HG03139 (cell line): Measurements from ENCODE around the gene OR4E2.
"Not testable (repeated sequence)": the region's sequence is repeated elsewhere in the genome, so short reads cannot be mapped to it uniquely, and the experiment has no call there.

Source experiments
- ATAC-seq: cut with Tn5 transposase; IDR thresholded peaks from one replicate; pipeline ENCODE4 v1.9.1; 2021; ENCODE audit not compliant: unreplicated experiment

OR4E2 gene, protein sequence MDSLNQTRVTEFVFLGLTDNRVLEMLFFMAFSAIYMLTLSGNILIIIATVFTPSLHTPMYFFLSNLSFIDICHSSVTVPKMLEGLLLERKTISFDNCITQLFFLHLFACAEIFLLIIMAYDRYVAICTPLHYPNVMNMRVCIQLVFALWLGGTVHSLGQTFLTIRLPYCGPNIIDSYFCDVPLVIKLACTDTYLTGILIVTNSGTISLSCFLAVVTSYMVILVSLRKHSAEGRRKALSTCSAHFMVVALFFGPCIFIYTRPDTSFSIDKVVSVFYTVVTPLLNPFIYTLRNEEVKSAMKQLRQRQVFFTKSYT

DNA sequence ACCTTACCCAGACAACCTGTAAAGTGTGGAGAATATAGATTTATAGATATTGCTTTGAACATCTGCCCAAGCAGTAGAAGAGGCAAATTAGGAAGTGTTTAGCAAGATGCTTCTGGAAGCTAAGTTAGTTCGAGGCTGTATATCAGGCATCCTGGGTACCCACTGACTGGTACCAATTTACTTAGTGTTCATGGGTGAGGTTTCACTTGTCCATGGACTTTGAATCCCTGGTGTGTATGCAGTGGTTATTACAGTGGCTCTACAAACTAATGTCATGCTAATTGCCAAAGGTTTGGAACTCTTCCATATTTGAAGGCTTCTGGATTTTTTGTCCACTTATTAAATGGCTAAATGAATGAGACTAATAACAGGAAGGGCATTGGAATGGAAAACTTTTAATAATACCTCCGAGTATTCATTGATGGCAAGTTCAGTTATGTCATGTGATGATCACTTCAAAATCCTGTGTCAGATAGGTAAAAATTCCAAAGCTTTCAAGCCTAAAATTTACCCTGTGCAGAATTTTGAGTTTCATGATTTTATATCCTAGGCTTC, at the start of gene OR4E2:
OR4E2 (plus strand) TSS at position 505 of the 555 bp plus-strand sequence. CDS start 11,248 bp downstream, outside the sequence.
- ATAC-seq = no peak

GRCh38 chr14:21612324-21612723, 41.3 kb upstream of the OR4E2 start:
- ATAC-seq = no peak

GRCh38 chr14:21614240-21614639, 39.4 kb upstream of the OR4E2 start:
- no peak for ATAC-seq

DNA sequence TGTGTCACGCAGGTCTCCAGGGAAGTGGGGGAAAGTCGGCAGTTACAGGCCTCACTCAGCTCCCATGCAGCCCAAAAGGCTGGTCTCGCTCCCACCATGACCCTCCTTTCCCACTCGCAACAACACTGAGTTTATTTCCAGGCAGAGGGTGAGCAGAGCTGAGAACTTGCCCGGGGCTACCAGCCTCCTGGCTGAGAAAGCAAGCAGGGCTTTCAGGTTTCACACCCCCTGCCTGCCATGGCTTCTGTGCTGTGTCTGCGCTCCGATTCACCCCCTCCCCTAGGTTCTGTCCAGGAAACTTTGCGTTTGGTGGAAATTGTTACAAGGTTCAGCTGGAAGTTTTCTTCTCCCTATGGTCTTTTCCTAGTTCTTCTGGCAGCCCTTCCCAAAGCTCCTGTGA, 36.0 kb upstream of the OR4E2 start:
- no peak for ATAC-seq

GRCh38 chr14:21626491-21627230, 27.0 kb upstream of the OR4E2 start:
- ATAC-seq = no peak

- ATAC-seq = not testable (repeated sequence)
Observed at GRCh38 chr14:21630503-21630902, 23.1 kb upstream of the OR4E2 start.

GRCh38 chr14:21631084-21631483, 22.6 kb upstream of the OR4E2 start:
- no peak for ATAC-seq

DNA sequence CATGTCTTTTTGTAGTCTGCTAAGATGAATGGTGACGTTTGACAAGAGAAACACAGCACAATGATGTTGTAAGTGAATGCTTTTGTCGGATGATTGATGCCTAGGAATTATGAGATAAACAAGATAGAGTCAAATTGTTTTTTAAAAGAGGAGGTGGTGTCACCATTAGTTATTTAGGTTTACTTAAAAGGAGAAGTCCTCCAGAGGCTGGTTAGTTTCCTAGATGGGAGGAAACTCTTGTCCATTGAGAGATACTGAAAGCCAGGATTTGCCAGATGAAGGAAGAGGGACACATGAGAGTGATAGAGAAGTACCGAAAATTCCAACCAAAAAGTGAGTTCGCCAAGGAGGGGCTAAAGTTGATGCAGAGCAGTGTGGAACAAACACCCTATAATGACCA, 18.8 kb upstream of the OR4E2 start, which contains the start of gene OR10G2:
OR10G2 (minus strand) TSS at position 101 of the 400 bp plus-strand sequence; CDS start at position 3, 98 bp downstream.
- ATAC-seq = no peak

GRCh38 chr14:21642683-21643082, 11.0 kb upstream of the OR4E2 start:
- ATAC-seq = no peak

DNA sequence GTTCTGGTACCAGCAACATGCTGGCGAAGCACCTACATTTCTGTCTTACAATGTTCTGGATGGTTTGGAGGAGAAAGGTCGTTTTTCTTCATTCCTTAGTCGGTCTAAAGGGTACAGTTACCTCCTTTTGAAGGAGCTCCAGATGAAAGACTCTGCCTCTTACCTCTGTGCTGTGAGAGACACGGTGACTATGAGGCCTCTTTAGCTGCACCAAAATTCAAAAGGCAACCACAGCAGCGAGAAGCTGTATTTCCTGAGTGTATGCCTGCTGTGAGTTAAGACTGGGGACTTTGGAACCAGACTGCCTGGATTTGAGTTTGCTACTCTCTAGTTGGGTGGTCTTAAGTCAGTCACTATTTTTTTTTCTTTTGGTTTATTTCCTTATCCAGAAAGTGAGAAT, 10.2 kb upstream of the OR4E2 start:
- ATAC-seq = no peak

- no peak for ATAC-seq
Observed at GRCh38 chr14:21647380-21647779, 6.3 kb upstream of the OR4E2 start.

DNA sequence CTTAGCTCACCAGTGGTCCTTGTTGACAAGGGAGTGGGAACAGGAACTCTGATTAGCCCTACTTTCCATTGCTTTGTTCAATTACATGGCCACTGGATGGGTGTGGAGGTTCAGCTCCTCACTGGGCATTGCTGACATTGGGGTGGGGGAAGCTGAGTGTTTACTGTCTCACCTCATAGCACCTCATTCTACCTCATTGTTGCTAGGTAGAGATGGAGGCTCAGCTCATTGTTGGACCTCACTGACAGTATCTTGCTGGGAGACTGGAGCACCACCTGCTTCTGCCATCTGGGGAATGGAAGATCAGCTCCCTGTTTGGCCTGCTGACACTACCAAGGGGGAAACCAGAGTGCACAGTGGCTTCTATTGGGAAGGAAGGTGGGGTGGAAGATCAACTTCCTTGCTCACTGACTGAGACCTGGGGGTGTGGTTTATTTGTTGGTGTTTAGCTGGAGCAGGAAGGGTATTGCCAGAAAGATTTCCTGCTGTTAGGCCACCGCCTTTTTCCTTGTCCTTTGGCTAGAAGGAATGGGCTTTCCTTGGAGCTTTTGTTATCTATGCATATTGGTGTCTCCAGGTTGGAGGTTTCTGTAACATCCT, 1.3 kb upstream of the OR4E2 start:
- ATAC-seq = no peak

DNA sequence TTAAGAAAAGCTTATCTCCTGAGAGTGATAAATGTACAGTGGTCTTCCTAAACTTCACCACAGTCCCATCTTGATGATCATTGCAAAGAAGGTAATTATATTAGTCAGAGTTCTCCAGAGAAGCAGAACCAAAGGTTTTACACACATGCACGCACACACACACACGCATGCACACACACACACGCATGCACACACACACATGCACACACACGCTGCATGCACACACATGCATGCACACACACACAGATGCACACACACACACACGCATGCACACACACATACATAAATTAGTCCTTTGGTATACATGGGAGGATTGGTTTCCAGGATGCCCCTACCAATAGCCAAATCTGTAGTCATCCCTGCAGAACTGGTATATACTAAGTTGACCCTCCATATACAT, 580 bp downstream of the OR4E2 start:
- no peak for ATAC-seq

DNA sequence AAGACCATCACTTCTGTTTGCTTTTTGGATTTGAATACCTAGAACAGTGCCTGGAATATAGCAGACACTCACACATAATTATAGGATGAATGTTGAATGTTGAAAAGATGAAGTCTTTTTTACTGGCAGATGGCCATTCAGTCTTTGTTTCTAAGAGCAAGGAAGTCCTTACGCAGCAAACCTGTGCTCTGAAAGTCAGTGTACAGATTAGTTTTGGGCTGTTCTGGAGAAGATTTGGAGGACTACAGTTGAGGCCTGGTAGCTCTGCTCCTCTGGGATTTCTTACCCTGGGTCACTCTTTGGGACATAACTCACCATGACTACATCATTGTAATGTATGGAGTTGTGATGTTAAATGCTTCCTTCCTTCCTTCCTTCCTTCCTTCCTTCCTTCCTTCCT, 3.3 kb downstream of the OR4E2 start:
- ATAC-seq = no peak

DNA sequence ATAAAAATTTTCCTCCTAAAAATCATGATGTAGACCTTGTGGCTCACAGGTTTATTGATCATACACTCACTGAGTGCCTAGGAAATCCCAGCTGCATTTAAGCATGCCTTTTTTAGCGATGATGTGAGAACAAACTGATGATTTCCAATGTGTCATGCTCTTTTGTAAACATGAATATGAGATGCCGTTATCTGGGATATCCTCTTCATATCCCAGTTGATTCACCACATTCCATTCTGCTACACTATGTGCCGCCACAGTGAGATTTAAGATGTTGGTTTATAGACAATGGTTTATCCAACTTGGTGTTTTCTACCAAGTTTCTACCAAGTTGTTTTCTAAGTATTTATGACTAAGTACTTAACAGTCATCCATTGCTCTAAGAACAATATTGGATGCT, 14.7 kb downstream of the OR4E2 start:
- ATAC-seq = no peak

DNA sequence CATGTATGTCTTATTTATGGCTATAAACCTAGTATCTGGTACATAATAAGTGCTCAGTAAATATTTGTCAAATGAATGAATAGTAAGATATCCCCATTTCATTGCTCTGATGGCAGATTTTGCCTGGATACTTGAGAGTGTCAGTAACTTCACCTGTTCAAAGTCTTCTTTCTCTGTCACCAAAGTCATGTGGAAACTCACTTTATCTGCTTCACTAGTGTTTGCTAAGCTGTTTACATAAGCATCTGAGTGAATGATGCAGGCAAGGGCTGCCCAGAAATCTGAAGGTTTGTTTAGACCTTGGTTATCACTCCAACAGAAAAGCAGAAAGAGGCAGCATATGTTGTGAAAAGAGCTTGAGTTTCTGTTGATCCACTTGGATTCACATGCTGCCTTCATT, 15.6 kb downstream of the OR4E2 start:
- no peak for ATAC-seq

GRCh38 chr14:21671371-21671770, 17.7 kb downstream of the OR4E2 start:
- ATAC-seq = no peak

DNA sequence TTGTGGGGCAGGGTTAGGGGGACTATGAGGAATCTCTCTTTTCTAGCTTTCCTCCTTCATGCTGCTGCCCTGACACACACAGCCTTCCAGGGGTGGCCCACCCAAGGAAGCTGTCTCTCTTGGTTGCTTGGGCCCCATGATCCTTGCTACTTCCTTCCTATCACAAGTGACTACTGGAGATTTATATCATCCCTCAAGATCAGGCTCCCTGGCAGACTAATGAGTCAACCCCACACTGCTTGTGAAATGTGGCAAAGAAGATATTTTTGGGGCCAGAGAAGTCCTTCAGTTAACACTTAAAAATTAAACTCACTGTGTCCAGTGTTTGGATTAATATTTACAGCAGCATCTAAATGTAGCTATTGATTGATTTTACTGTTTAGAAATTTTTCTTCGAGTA, 18.5 kb downstream of the OR4E2 start:
- ATAC-seq = no peak

- no peak for ATAC-seq
Observed at GRCh38 chr14:21673718-21674117, 20.1 kb downstream of the OR4E2 start, which contains the start of gene OR4E1. Gene OR4E1, minus strand, starts transcription at chr14:21673818. Its CDS starts 2,883 bp downstream, at chr14:21670935.

DNA sequence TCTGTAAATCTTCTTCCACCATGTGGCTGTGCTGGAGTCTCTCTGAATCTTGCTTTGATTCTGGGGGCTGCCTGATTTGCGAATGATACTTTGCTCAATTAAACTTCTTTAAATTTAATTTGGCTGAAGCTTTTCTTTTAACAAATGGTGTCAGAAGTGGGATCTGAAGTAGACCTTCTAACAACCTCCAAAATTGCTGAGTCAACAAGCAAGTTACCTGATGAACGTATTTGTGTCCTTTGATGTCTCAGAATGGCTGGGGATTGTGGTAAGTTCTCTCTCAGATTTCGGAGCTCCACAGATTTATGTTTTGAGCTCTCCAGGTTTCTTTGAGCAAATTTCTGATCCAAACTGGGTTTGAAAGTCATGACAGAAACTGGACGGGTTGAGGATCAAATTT, 21.9 kb downstream of the OR4E2 start:
- ATAC-seq = no peak

GRCh38 chr14:21680072-21680471, 26.4 kb downstream of the OR4E2 start:
- no peak for ATAC-seq

GRCh38 chr14:21686468-21686867, 32.8 kb downstream of the OR4E2 start:
- ATAC-seq = no peak
